ENCODE results near the gene CFAP100.

The CFAP100 gene

GRCh38 chr3:126484662-126485061 is 90.0 kb downstream of the CFAP100 start:
- DNase-seq, result no peak

- no peak for DNase-seq
These were observed 90.6 kb downstream of the CFAP100 start for GRCh38 chr3:126485176-126485897.

GRCh38 chr3:126485956-126486355 is 91.2 kb downstream of the CFAP100 start:
- DNase-seq, result no peak
